ENCODE results near the gene USP48.
"Not testable (repeated sequence)": the region's sequence is repeated elsewhere in the genome, so short reads cannot be mapped to it uniquely, and the experiment has no call there.

The USP48 gene

DNA sequence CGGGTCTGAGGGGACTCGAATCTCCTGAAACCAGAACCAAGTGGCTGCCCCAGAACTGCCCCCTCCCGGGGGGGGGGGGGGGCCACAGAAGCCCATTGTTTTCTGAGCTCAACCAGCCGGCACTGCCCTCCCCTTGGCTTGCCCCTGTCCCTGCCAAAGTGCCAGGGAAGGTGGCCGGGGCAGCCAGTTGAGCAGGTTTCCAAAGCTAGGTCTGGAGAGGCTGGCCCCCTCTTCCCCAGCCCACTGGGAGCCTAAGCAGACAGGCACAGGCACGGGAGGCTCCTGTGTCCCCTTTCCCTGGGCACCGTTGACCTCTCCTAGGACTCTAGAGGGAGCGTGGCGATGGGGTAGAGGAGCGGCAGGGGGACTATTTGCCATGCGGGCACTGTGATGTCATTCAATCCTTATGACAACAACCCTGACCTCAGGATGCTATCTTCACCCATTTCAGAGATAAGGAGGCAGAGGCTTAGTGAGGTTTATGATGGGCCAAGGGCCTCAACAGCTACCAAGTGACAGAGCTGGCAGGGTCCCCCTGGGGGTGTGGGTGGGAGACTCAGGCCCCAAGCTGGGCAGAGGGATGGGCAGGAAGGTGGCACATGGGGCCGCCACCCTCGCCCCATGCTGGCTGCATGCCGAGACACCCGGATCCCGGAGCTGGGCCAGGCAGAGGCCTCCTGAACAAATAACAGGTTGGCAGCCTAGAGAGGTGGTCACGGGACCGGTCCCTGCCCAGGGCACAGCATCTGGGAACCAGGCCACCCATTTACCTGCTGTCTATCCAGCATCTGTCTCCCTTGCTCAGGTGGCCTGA is 148.8 kb downstream of the USP48 start:
- no peak for DNase-seq

DNA sequence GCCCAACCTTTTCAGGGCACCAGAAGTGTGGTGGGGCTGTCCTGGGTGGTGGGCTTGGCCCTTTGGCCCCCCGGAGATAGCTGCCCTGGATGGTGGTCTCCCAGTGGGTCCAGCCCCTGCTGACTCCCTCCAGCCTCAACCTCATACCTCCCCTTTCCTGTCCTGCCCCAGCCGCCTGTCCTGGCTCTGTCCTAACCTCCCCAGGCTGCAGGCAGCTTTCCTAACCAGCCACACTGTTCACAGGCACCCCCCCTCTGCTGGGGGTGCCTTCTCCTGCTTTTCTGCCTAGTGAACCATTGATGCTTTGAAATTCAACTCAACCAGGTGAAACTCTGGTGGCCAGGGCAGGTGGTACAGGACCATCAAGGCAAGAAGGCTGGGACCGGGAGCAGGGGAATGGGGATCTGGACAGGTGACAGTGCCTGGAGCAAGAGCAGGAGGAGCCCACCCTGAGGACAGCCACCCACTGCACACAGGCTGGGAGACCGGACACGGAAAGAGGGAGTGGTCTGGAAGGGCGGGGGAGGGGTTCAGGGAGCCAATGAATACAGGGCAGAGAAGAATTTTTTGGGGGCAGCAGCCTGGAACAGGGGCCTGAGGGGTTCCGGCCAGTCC is 149.7 kb downstream of the USP48 start:
- DNase-seq = no peak

- DNase-seq = no peak
Measured at GRCh38 chr1:21631944-21632887, 150.7 kb downstream of the USP48 start.

- not testable (repeated sequence) for DNase-seq
Measured at GRCh38 chr1:21631590-21631943, 151.4 kb downstream of the USP48 start.

GRCh38 chr1:21630571-21631343 is 152.2 kb downstream of the USP48 start:
- DNase-seq = no peak

DNA sequence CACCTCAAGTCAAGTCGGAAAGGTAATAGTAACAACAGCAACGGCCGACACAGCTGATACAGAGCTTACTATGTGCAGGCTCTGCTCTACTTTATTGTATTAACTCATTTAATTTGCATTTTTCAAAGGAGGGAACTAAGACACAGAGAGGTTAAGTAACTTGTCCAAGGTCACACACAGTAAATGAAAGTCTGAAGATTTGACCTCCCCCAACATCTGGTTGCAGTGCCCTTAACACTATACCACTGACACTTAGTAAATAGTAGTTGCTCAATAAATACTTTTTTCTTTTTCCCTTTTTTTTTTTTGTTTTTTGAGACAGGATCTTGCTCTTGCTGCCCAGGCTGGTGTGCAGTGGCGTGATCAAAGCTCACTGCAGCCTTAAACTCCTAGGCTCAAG is 153.0 kb downstream of the USP48 start:
- no peak for DNase-seq

DNA sequence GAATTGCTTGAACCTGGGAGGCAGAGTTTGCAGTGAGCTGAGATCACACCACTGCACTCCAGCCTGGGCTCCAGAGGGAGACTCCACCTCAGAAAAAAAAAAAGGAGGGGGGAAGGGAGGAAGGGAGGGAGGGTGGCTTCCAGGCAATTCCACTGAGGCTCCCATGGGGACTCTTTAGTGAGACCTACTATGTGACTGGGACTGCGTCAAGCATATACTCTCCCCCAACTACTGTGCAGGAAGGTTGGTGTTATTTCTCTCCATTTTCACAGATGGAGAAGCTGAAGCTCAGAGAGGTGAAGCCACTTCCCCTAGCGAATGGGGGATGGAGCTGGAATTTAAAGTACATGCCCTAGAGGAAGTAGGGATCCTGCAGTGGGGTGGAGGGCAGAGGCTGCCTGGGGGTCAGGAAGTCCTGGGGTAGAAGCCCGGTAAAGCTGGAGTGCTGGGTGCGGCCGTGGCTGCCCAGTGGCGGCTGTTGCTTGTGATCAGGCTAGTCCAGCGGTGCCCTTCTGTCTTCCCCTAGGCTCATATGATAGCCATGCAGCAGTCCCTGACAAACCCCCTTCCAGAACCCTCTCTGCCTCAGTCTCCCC is 154.1 kb downstream of the USP48 start:
- no peak for DNase-seq
